ENCODE results near the gene IVD.
A peak's percentile ranks its signal among the peaks of the same experiment; 100 is the strongest.

Gene IVD

DNA sequence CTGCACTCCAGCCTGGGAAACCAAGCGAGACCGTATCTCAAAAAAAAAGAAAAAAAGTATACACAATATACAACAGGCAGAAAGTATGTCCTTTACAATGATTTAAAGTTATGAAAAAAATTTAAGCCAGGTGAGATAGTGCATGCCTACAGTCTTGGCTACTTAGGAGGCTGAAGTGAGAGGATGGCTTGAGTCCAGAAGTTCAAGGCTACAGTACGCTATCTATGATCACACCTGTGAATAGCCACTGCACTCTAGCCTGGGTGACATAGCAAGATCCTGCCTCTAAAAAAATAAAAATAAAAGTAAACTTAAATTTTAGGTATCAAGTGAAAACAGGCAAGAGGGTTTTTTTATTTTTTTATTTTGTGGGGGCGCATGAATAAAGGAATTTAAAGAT, 26.2 kb upstream of the IVD start:
- no peak for DNase-seq

GRCh38 chr15:40379853-40380252, 25.7 kb upstream of the IVD start:
- DNase-seq, result no peak

DNA sequence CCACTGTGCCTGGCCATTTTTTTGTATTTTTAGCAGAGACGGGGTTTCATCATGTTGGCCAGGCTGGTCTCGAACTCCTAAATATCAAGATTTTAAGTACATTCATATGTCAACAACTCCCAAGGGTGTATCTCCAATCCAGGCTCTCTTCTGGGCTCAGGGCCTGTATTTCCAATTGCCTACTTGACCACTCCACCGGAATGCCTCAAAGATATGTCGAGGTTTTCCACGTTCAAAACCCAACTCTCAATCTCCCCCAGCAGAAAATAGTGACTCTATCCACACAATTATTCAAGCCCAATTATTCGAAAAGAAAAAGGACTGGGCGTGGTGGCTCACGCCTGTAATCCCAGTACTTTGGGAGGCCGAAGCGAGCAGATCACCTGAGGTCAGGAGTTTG, 25.0 kb upstream of the IVD start:
- no peak for DNase-seq

DNA sequence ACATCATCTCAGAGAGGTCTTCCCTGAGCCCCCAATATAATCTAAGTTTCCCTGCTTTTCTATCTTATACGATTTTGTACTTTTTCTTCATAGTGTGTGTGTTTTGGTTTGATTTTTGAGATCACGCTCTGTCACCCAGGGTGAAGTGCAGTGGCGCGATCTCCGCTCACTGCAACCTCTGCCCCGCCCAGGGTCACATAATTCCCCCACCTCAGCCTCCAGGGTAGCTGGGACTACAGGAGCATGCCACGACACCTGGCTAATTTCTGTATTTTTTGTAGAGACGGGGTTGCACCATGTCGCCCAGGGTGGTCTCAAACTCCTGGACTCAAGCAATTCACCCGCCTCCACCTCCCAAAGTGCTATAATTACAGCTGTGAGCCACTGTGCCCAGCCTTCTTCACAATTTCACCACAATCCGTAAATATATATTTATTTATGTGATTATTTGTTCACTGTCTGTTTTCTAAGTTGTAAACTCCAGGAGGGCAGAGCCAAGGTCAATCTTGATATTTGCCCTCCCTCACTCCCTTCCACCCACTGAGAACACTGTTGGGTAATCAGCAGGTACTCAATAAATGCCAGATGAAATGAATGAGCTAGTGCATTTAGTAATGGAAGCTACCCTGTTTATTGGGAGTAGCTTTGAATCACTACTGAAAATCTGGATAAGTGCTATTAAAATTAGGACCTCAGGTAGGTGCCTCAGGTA, 23.6 kb upstream of the IVD start:
- no peak for DNase-seq

DNA sequence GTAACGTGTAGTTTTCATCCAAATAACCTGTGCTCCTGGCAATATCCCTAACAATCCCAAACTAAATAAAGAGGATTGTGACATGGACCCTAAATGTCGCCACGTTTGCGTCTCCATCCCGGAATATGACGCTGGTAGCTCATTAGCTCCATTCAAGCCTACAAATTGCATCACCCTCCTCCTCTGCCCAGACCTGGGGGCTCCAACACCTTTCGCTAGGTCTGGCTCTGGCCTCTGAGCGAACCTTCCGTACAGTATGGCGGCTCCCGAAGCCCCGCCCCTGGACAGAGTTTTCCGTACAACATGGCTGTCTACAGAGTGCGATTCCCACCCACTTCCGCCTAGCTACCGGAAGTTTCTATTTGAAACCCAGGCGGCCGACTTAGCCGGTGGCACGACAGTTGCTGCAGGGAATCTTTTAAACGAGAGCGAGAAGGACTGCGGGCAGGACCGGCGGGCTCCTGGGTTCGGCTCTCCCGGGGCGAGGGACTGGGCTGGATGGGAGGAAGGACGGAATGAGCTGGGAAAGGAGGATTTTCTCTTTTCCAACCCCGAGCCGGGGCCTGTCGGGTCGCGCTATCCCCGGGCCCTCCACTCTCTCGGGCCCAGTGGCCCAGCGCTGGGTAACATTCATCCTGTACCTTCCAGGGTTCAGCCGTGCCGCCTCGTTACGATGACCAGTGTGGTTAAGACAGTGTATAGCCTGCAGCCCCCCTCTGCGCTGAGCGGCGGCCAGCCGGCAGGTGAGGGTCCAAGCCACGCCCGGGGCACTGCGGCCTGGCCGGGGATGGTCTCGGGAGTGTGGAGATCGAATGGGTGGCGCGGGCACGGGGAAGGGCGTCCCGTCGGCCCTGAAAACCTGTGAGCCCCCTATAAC, 22.8 kb upstream of the IVD start, which contains the start of gene KNSTRN:
Gene KNSTRN (plus strand): TSS at position 142 of the 877 bp plus-strand sequence. CDS start 115 bp downstream, at position 257.
- DNase-seq, result peak; percentile 91

DNA sequence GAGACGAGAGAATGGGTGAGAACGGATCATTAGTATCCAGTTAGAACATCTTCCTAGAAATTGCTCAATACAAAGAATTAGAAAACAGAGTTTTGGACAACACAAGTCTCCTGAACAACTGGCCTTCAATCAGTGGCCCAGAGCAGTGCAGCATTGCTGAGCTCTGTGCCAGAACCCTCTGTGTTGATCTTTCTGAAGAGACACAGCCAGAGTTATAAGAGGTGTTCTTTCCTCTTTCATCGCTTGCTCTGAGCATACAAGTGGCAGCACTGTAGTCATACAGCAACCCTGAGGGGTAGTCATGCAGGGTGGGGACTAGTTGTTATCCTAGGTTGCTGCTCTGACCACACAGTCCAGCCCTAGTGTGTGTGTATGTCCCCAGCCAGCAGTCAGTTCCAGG, 19.1 kb upstream of the IVD start:
- DNase-seq, result no peak

DNA sequence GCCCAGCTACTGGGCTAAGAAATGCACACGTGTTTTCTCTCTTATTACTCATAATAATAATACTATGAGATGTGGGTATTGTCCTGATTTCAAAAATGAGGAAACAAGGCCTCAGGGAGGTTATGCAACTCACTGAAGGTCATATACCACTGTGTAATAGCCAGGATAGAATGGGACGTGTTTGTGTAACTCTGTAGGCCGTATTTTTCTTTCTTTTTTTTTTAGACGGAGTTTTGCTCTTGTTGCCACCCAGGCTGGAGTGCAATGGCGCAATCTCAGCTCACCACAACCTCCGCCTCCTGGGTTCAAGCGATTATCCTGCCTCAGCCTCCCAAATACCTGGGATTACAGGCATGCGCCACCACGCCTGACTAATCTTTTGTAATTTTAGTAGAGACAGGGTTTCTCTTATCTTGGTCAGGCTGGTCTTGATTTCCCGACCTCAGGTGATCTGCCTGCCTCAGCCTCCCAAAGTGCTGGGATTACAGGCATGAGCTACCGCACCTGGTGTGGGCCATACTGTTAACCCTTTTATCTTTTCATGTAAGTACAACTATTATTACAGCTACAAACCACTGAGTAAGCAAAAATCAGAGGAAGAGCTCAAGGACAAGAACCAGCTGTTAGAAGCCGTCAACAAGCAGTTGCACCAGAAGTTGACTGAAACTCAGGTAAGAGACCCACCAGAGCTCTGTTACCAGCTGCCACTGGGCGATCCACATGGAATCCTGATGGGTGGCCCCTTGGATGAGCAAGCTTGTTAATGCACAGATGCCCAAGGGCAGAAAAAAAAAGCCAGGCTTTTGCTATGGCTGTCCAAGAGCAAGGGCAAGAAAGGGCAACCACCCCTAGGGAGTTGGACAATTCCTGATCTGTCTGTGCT, 16.4 kb upstream of the IVD start:
- no peak for DNase-seq

DNA sequence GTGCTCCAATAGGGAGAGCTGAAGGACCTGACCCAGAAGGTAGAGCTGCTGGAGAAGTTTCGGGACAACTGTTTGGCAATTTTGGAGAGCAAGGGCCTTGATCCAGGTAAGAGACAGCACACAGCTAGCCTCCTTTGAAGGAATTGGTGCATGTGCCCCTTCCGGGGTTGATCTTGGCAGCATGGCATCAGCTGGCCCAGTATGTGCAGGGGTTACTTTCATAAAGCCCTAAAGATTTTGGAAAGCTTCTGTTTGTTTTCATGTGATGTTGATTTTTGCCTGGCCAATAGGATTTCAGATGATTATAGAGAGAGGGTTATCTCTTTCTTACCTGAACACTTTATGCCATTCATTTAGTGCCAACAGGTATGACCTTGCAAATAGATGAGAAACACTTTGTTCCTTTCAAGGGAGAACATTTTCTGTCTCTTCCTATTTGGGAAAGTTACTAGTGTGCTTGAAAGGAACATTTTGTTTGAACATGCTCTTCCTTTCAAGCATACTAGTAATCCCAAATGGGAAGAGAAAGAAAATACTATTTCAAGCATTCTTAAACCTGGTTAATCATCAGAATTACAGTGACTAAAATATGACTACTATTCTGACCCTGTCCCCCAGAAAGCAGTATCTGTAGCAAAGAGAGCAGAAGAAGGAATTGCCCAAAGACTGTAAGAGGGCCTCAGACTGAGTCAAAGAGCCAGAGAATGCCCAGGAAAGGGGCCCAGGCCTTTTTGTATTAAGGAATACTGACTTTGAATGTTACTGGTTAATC, 15.6 kb upstream of the IVD start:
- DNase-seq, result no peak

GRCh38 chr15:40392986-40393948, 12.3 kb upstream of the IVD start:
- DNase-seq, result no peak

- DNase-seq, result no peak
Measured at GRCh38 chr15:40397688-40398412, 7.7 kb upstream of the IVD start.

DNA sequence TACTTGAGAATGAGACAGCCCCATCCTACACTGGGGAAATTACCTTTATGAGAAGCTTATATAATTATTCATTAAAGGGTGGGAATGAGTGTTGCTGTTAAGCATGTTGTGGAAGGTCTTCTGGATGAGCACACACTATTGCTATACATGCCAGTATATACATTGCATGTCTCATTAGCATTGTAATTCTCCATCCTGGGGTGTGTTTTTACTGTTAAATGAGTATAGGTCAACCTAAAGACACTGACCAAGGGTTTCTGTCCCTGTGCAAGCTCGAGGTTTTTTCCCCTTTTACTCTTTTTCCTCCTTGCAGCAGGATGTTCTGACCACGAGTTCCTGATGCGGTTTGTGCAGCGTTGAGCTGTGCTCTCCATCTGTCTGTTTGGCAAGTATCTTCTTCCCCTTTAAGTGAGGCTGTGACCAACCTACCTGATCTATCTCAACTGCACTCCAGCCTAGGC, 7.2 kb upstream of the IVD start:
- no peak for DNase-seq

- no peak for DNase-seq
Measured at GRCh38 chr15:40399370-40399769, 6.2 kb upstream of the IVD start.

GRCh38 chr15:40407330-40407990, 1.9 kb downstream of the IVD start:
- DNase-seq, result no peak

DNA sequence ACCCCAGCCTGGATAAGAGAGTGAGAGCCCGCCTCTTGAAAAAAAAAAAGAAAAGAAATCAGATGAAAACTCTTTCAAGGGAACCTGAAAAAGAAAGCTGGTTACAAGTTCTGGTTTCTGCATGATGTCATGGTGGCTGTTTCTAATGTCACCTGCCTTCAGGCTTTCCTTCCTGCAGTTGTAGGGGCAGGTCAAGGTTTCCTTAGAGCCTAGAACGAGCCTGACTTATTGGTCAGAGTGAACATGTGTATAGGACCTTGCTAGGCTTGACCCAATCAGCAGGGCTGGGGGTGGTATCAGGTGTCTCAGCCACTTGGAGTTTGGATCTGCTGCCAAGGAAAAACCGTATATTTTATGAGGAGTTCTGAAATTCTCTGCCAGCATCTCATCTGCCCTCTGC, 3.8 kb downstream of the IVD start:
- DNase-seq, result no peak

GRCh38 chr15:40410476-40410875, 4.9 kb downstream of the IVD start:
- no peak for DNase-seq

DNA sequence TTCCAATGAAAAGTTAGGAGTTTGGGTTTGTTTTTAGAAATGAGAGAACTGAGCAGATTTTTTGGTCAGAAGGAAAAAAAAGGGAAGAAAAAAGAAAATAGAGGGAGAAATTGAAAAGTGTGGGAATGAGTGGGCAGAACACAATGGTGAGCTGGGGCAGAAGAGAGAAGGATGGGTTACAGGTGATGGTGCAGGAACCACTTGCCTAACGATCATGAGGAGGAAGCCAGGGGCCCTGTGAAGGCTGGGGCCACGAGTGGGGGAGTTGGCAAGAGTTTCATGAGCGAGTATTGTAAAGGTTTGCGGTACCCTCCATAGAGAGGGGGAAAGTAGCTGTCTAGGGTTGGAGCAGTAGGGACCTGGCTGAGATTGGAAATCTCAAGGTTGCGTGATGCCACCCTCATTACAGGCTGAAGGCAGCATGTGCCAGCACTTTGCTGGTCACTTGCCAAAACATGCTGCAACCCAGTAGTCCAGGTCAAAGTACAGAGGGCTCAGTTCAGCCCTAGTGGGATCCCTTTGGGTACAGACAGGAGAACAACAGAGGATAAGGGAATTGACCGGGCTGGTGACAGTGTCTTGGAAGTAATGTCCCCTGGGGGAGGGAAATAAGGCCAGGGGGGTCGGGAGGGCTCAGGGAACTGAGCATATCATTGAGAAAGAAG, 6.6 kb downstream of the IVD start:
- no peak for DNase-seq

DNA sequence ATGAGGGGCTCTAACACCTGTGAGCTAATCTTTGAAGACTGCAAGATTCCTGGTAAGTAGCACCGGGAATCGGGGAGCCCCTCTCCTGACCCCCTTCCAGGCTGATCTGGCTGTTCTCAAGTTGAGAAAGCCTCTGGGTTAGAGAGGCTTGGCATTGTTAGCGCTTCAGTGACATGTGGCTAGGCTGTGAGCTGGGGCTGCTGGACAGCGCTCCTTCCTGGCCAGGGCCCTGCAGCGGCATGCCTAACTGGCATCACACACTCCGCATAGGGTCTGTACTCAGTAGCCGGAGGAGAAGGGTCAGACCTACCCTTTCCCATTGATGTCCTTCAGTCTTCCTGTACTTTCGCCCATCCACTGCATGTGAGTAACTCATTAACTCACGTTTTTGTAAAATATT, 7.4 kb downstream of the IVD start:
- no peak for DNase-seq

- DNase-seq, result no peak
Measured at GRCh38 chr15:40414816-40415215, 9.2 kb downstream of the IVD start.

DNA sequence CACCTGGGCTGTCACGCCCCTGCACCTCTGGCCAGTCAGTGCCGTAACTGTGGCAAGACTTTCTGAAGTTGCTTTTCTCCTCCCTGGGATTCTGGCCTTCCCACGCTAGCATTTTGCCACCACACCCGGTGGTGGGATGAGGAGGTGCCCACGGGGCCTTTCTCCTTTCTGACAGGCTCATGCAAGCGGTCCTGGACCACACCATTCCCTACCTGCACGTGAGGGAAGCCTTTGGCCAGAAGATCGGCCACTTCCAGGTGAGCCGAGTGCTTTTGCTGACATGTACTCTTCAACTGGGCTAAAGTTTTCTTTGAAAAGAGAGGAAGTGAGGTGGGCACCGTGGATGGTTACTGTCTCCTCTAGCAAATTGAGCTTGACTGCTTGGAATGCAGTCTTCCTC, 9.6 kb downstream of the IVD start:
- DNase-seq, result no peak
